ENCODE measurements around the gene SYN1. TPM values are rescaled to one million over a fixed set of nuclear protein-coding genes. Genes with fewer than 3 reads are reported as not detected.

Gene SYN1
- polyA plus RNA-seq, 3 donors, result 0.11 to 4.0 (median 0.29) TPM

DNA sequence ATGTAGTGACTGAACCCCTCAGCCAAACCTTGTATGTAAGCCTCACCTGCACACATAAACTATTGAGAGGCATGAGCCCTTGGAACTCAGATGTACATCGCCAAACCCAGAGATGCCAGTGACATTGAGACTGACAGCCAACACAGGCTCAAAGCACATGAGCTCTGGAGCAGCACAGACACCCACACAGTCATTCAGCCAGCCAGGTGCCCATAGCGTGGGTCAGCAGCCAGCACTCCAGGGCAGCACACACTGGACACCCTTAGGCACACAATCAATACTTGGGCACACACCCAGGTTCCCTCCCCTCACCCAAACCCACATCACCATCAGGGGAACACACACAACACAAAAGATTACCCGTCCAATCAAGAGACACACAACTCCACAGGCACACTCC, 41.8 kb downstream of the SYN1 start:
- peaks cover 0 to 8% (median 3%) of the 10 kb centered on the region in 7 donors for H3K9me3 Mint-ChIP-seq
- H3K27ac Mint-ChIP-seq, result peak overlapping the region in 4 of 7 donors; percentile 4 to 98 (median 64)
- H4K20me1 ChIP-seq (ENCODE audit: insufficient read depth, low read length), result no peaks in the 10 kb centered on the region
- no peaks in the 10 kb centered on the region for H3K36me3 ChIP-seq (replicated peaks in 1 of 2; ENCODE audit: control insufficient read depth in 1 of 2, insufficient read depth in 2 of 2, low read length in 2 of 2)
- peaks cover 9 to 23% (median 18%) of the 10 kb centered on the region in 3 donors for H3K27me3 Mint-ChIP-seq (ENCODE audit: low read depth in 3 of 3)
- H3K4me1 ChIP-seq (ENCODE audit: control insufficient read depth in 1 of 2, insufficient read depth in 2 of 2, low read length in 2 of 2), result peaks cover 49 to 76% of the 10 kb centered on the region in 2 donors
- H3K27me3 ChIP-seq (ENCODE audit: control insufficient read depth in 2 of 2, insufficient read depth in 2 of 2, low read length in 2 of 2), result peaks cover 0 to 13% of the 10 kb centered on the region in 2 donors
- DNase-seq, result no peak
- H3K9ac ChIP-seq (ENCODE audit: insufficient read depth, low read length, poor library complexity, severe bottlenecking), result no peak overlapping the region
- no peak overlapping the region for H2AFZ ChIP-seq (ENCODE audit: insufficient read depth, low read depth, low read length, poor library complexity, severe bottlenecking)
- no peak for TF ChIP-seq CTCF (IDR thresholded peaks at IDR 0.05)
- H3K4me3 Mint-ChIP-seq, result no peak overlapping the region
- H3K27ac ChIP-seq (ENCODE audit: low read depth in 1 of 2, low read length in 2 of 2), result no peak overlapping the region
- H3K4me1 Mint-ChIP-seq, result peaks cover 52% of the 10 kb centered on the region
- WGBS (ENCODE audit: insufficient coverage), result 88% methylated on average over 3 of the region's 3 CpGs
- peak overlapping the region; percentile 55 for H3K4me2 ChIP-seq (replicated peaks; ENCODE audit: extremely low read depth, low read length, poor library complexity, severe bottlenecking)
- intact Hi-C loops (cut with micrococcal nuclease), result loop anchor here (5.0 kb wide), 2 partner anchors 39 to 54 kb away; partner anchors contain the start of gene SYN1 (in 1 of the 2)
- H3K36me3 Mint-ChIP-seq, result peaks cover 0 to 6% of the 10 kb centered on the region in 2 donors
- peak overlapping the region in 1 of 3 experiments; percentile 54 for H3K4me3 ChIP-seq (replicated peaks in 1 of 3; ENCODE audit: low read depth in 2 of 3, low read length in 3 of 3)
- H3K79me2 ChIP-seq (ENCODE audit: insufficient read depth, low read length), result peaks cover 7% of the 10 kb centered on the region
- no peaks in the 10 kb centered on the region for H3K9me3 ChIP-seq (replicated peaks in 1 of 2; ENCODE audit: control insufficient read depth in 1 of 2, insufficient read depth in 1 of 2, low read length in 2 of 2)

GRCh38 chrX:47577424-47577823, 42.2 kb downstream of the SYN1 start:
- H3K4me2 ChIP-seq (replicated peaks; ENCODE audit: extremely low read depth, low read length, poor library complexity, severe bottlenecking), result no peak overlapping the region
- no peaks in the 10 kb centered on the region for H4K20me1 ChIP-seq (ENCODE audit: insufficient read depth, low read length)
- peaks cover 57% of the 10 kb centered on the region for H3K4me1 Mint-ChIP-seq
- H3K4me3 ChIP-seq (replicated peaks in 1 of 3; ENCODE audit: low read depth in 2 of 3, low read length in 3 of 3), result no peak overlapping the region
- peak in 1 of 3 donors; percentile 20 for DNase-seq
- H3K27me3 ChIP-seq (ENCODE audit: control insufficient read depth in 2 of 2, insufficient read depth in 2 of 2, low read length in 2 of 2), result peaks cover 0 to 13% of the 10 kb centered on the region in 2 donors
- no peak for TF ChIP-seq CTCF (IDR thresholded peaks at IDR 0.05)
- no peak overlapping the region for H3K9ac ChIP-seq (ENCODE audit: insufficient read depth, low read length, poor library complexity, severe bottlenecking)
- peak overlapping the region in 2 of 7 donors; percentile 62 to 95 for H3K27ac Mint-ChIP-seq
- no peak overlapping the region for H2AFZ ChIP-seq (ENCODE audit: insufficient read depth, low read depth, low read length, poor library complexity, severe bottlenecking)
- H3K9me3 Mint-ChIP-seq, result peaks cover 0 to 8% (median 3%) of the 10 kb centered on the region in 7 donors
- no peaks in the 10 kb centered on the region for H3K9me3 ChIP-seq (replicated peaks in 1 of 2; ENCODE audit: control insufficient read depth in 1 of 2, insufficient read depth in 1 of 2, low read length in 2 of 2)
- peaks cover 0 to 6% of the 10 kb centered on the region in 2 donors for H3K36me3 Mint-ChIP-seq
- H3K4me3 Mint-ChIP-seq, result no peak overlapping the region
- no peak overlapping the region for H3K27ac ChIP-seq (ENCODE audit: low read depth in 1 of 2, low read length in 2 of 2)
- H3K79me2 ChIP-seq (ENCODE audit: insufficient read depth, low read length), result peaks cover 2% of the 10 kb centered on the region
- WGBS (ENCODE audit: insufficient coverage), result 100% methylated on average over 2 of the region's 9 CpGs
- intact Hi-C loops (cut with micrococcal nuclease), result loop anchor here (5.0 kb wide), 2 partner anchors 40 to 55 kb away; partner anchors contain the start of gene SYN1 (in 1 of the 2)
- no peaks in the 10 kb centered on the region for H3K36me3 ChIP-seq (replicated peaks in 1 of 2; ENCODE audit: control insufficient read depth in 1 of 2, insufficient read depth in 2 of 2, low read length in 2 of 2)
- H3K27me3 Mint-ChIP-seq (ENCODE audit: low read depth in 3 of 3), result peaks cover 9 to 23% (median 21%) of the 10 kb centered on the region in 3 donors
- peaks cover 50 to 77% of the 10 kb centered on the region in 2 donors for H3K4me1 ChIP-seq (ENCODE audit: control insufficient read depth in 1 of 2, insufficient read depth in 2 of 2, low read length in 2 of 2)

All from CD14-positive monocyte (primary cell).